Coronary artery (tissue), 2 donors: ENCODE results near the gene TANC1.

Source experiments
- DNase-seq: peaks from one replicate; pipeline ENCODE4 v3.0.0-alpha.2; 2017; ENCODE audit warnings: low spot score
- H3K27ac ChIP-seq, 2 donors: fragments of 200-600 bp; sonication (generic); one replicate each; pipeline ENCODE4 v1.5.1; 2016 to 2019
- H3K4me3 ChIP-seq: fragments of 200-600 bp; sonication (generic); 2 replicates; pipeline ENCODE4 v1.5.1; 2016; ENCODE audit warnings: mild to moderate bottlenecking, moderate library complexity
- CTCF ChIP-seq: fragments of 200-600 bp; sonication (generic); IDR thresholded peaks from one replicate; pipeline ENCODE4 v1.5.1; 2019; ENCODE audit warnings: antibody characterized with exemption

Gene TANC1

DNA sequence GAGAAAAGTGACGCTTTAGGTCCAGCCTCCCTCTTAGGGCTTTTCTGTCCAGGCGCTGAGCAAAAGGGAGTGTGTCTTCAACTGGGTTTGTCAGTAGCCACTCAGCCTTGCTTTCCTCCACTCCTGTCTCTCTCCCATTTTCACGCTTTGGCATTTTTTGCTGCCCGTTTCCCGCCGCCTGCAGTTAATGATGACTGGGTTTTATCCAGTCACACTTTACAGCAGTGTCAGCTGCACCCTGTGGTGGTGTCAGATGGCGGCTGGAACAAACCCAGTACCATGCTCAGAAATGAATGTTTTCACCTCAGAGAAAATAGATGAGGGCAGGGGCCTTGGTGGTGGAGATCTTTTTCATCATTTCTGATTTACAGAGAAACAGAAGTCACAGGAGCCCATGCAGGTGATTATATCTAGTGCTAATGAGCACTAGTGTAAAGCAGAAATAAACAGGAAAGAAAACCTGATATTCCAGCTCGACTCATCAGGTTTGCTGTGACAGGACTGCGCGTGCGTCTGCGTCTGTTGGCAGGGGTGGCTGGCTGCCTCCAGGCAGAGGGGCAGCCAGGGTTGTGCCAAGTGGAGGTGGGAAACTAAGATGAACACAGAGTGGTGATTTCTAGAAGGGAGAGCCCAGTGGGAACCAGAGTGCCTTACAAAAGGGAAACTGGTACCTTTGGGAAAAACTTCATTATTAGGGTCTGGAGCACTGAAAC is 139.9 kb downstream of the TANC1 start:
- TF ChIP-seq CTCF, result no peak
- no peak overlapping the region for H3K4me3 ChIP-seq
- no peak overlapping the region for H3K27ac ChIP-seq
- DNase-seq, result no peak

GRCh38 chr2:159109517-159109916 is 141.1 kb downstream of the TANC1 start:
- DNase-seq, result no peak
- TF ChIP-seq CTCF, result no peak
- no peak overlapping the region for H3K4me3 ChIP-seq
- no peak overlapping the region for H3K27ac ChIP-seq

DNA sequence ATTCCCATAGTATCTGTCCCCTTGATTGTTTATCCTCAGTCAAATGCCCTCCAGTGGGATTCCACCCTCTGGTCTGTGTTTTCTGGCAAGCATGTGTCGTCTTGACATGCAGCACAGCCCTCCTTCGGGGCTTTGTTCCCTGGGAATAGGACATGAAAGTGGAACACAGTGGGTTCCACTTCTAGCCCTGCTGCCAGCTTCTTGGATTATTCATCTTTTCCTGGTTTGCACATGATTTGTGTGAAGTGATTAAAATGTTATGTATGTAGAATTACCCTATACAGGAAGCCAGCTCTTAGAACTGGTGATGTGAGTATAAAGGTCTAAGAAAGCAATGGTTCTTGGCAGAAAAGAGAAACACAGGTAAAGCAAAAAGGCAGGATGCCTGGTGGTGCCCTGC is 142.3 kb downstream of the TANC1 start:
- no peak for TF ChIP-seq CTCF
- no peak for DNase-seq
- no peak overlapping the region for H3K27ac ChIP-seq
- no peak overlapping the region for H3K4me3 ChIP-seq

DNA sequence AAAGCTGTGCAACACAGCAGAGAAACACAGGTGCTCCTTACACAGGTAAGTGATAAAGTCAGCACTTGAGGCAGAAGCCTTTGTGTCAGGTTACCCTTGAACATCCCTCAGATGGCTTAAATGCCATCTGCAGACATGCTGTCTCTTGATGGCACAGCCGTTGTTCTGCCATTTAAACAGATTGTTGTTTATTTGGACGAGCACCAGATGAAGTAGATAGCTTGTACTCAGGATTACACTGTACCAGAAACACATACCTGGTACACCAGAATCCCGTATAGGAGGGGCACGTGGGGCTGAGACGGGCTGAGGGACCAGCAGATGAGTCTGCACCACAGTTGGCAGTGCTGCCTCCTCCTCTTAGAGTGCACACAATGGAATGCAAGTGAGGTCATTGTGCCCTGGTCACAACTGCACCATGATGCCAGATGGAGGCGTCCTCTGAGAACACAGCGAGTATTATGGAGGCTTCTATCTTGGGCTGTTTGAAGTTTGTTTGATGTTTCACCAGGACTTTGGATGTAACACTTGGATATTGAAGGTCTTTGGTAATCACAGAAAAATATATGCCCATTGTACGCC is 143.0 kb downstream of the TANC1 start:
- H3K27ac ChIP-seq, result no peak overlapping the region
- H3K4me3 ChIP-seq, result no peak overlapping the region
- no peak for DNase-seq
- no peak for TF ChIP-seq CTCF

DNA sequence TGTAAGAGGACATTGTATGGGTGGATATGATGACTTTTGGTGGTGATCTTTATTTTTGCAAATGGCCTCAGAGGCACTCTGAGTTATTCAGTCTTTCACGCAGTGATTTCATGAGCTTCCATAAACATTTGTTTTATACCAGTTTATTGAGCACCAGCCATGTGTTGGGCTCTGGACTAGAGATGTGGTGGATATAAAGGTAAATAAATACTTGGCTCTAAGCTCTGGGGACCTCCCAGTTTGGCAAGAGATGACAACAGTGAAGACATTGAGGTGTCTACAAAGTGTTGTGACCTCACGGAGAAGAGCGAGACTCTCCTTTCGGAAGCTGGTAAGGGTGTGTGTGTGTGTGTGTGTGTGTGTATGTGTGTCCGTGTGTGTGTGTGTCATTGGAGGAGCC is 146.4 kb downstream of the TANC1 start:
- no peak for DNase-seq
- H3K27ac ChIP-seq, result no peak overlapping the region
- TF ChIP-seq CTCF, result no peak
- H3K4me3 ChIP-seq, result no peak overlapping the region

GRCh38 chr2:159116922-159117321 is 148.5 kb downstream of the TANC1 start:
- DNase-seq, result no peak
- no peak overlapping the region for H3K27ac ChIP-seq
- H3K4me3 ChIP-seq, result no peak overlapping the region
- TF ChIP-seq CTCF, result no peak

DNA sequence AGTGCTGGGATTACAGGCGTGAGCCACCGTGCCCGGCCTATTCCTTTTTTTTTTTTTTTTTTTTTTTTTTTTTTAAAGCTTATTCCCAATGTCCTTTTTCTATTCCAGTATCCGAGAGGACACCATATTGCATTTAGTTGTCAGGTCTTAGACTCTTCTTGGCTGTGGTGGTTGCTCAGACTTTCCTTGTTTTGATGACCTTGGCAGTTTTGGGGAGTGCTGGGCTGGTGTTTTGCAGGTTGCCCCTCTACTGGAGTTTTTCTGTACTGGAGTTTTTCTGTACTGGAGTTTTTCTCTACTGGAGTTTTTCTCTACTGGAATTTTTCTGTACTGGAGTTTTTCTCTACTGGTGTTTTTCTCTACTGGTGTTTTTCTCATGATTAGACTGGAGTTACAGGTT is 149.2 kb downstream of the TANC1 start:
- TF ChIP-seq CTCF, result no peak
- no peak overlapping the region for H3K4me3 ChIP-seq
- no peak overlapping the region for H3K27ac ChIP-seq
- DNase-seq, result no peak
